Measurements from ENCODE around the gene NQO2.

Gene NQO2, protein sequence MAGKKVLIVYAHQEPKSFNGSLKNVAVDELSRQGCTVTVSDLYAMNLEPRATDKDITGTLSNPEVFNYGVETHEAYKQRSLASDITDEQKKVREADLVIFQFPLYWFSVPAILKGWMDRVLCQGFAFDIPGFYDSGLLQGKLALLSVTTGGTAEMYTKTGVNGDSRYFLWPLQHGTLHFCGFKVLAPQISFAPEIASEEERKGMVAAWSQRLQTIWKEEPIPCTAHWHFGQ

GRCh38 chr6:2999618-3000557 is at the start of gene NQO2:
Gene NQO2, plus strand, starts transcription at chr6:2999894. Its CDS starts 6,659 bp downstream, at chr6:3006553.
- DNase-seq = peak; percentile 90

- DNase-seq = no peak
These were observed 49.0 kb upstream of the NQO2 start for GRCh38 chr6:2950713-2951112.

DNA sequence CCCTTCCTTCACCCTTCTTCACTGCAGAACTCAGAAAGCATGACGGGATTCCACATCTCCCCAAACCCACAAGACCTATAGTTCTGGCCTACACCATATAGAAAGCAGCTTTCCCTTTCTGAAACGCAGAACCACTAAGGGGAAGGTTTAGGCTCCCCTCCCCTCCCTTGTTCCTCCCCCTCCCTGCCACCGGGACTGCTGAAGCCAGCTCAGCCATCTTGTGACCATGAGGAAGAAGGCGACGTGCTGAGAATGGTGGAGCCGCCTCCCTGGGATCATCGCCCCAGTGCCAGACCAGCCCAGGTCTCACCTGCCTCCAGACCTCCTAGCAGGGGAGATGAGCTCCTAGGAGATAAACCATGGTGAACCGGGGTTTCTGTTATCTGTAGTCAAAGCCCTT is 48.0 kb upstream of the NQO2 start:
- DNase-seq = no peak

GRCh38 chr6:2952557-2953095 is 47.1 kb upstream of the NQO2 start:
- peak; percentile 53 for DNase-seq

- no peak for DNase-seq
These were observed 46.6 kb upstream of the NQO2 start for GRCh38 chr6:2953098-2953497.

DNA sequence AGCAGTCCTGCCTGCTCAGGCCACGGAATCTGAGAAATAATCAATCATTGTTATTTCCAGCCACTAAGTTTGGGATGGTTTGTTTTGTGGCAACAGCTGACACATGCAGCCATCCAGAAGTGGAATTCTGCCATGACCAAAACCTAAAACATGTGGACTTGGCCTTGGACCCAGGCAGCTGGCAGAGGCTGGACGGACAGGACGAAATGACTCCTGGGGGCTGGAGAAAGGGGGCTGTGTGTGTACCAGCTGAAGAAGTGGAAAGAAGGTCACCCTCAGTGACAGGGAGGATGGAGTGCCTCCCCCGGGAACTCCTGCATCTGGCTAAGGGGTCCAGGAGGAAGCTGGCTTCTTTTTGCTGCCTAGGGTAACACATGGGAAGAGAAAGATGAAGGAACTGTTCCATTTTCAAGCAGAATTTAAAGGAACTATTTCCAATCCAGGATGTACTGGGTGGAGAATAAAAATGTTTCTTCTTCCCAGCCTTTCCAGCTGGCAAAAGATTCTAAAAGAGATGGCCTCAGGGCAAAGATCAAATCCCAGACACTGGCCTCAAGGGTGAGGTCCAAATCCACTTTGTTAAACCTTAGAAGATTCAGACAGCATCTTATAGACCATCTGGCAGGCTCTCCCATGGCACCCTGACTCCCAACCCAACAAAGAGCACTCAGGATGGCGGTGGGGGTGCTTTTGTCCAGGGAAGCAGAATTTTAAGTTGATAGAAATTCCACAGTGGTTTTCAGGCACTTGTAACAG is 42.6 kb upstream of the NQO2 start:
- DNase-seq = no peak

- DNase-seq = no peak
These were observed 41.9 kb upstream of the NQO2 start for GRCh38 chr6:2957696-2958330.

- DNase-seq = no peak
These were observed 41.4 kb upstream of the NQO2 start for GRCh38 chr6:2958331-2958711.

DNA sequence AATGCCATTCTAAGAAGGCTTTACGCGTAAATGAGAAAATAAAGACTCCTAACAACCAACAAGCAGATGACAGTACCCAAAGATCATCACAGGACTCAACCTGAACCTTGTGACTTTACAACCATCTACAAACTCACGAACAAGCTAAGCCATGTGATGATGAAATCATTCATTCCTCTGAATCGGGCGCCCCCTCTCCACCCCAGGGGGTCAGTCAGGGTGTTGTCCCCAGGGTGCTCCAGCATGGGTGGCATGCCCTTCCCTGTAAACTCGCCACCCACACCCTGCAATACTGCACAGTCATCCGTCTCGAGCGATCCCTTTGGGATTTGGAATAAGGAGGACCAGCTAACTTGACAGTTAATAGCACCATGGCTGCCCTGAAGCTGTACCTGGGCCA is 40.9 kb upstream of the NQO2 start:
- no peak for DNase-seq

GRCh38 chr6:2959909-2960719 is 39.6 kb upstream of the NQO2 start:
- no peak for DNase-seq

- DNase-seq = no peak
These were observed 38.8 kb upstream of the NQO2 start for GRCh38 chr6:2960935-2961334.

DNA sequence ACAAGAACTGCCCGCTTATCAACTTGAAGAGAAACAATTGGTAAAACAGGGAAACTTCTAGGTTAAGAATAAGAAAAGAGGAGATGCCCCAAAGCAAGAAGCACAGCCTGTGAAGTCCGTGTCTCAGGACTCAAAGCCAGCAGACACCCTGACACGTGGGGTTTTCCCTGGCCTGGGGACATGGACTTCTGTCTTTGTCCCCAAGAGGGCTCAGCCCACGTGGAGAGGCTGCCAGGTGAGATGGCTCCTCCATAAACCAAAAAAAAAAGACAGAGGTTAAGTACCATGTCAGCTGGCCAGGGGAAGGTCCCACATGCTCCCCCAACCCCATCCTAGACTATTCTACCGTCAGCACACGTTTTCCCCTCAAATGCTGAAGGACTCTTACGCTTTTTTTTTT is 38.2 kb upstream of the NQO2 start:
- DNase-seq = no peak

DNA sequence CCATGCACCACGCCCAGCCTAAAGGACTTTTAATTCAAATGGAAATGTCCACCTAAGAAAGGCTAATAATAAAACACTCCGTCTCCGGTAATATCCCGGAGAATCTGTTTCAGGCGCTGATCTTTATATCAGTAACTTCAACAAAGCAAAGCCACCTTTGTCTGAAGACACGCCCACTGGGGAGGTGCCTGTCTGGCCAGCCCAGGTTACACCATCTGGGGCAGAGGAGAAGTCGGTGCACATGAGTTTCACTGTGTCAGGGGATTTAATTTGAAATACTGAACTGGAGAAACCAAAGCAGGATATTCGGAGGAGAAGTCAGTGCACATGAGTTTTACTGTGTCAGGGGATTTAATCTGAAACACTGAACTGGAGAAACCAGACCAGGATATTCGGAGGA is 37.7 kb upstream of the NQO2 start:
- no peak for DNase-seq

- DNase-seq = no peak
These were observed 37.1 kb upstream of the NQO2 start for GRCh38 chr6:2962636-2963035.

- no peak for DNase-seq
These were observed 35.9 kb upstream of the NQO2 start for GRCh38 chr6:2963756-2964155.

GRCh38 chr6:2964793-2965505 is 34.7 kb upstream of the NQO2 start:
- DNase-seq = no peak

DNA sequence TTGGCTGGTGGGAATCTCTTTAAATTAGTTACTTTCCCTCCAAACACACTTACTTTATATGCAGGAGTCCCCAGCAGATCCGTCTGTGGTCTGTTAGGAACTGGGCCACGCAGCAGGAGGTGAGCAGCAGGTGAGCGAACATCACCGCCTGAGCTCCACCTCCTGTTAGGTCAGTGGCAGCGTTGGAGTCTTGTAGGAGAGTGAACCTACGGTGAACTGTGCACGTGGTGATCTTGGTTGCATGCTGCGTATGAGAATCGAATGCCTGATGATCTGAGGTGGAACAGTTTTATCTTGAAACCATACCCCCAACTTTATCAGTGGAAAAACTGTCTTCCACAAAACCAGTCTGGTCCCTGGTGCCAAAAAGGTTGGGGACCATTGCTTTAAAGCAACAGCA is 33.3 kb upstream of the NQO2 start:
- no peak for DNase-seq

- DNase-seq = no peak
These were observed 31.8 kb upstream of the NQO2 start for GRCh38 chr6:2967936-2968335.

DNA sequence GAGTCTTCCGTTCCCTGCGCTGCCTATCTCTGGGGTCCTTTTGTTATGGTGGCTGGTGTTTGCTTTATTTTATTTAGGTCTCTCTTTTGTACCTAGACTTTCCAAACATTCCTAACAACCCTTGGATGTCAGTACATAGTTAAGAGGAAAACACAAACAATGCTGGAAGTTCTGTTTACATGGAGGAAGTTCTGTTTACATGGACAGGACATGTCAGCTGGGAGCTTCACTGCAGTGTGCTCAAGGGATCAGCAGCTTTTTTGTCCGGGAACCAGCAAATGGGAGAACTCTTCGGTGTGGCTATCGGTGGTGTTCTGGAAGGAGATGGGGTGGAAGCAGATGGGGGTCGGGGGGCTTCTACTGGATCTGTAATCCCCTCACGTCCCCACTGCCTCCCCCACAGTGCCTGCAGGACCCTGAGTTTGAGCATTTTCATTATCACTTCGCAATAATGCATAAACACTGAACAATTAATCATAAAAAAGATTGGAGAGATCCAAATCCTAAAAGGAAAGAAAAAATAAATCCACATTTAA is 31.0 kb upstream of the NQO2 start:
- no peak for DNase-seq

DNA sequence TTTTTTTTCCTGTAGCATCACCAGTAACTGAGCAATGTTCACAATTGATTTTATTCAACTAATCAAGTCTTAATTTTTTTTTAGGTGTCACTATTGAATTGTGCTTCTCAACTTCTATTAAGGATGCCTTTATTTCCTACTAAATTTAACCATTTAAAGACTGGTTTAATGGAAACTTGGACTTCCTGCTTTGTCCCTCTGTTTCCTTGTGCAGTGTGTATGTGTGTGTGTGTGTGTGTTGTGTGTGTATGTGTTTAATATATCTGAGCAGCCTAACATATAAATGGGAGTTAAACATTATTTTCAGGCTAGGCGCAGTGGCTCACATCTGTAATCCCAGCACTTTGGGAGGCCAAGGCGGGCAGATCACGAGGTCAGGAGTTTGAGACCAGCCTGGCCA is 30.1 kb upstream of the NQO2 start:
- no peak for DNase-seq
